Smooth muscle cell (in vitro differentiated cells): ENCODE measurements around the gene CES1. TPM values are rescaled to one million over a fixed set of nuclear protein-coding genes. Genes with fewer than 3 reads are reported as not detected.
"Not testable (repeated sequence)": the region's sequence is repeated elsewhere in the genome, so short reads cannot be mapped to it uniquely, and the experiment has no call there.

Source experiments
- DNase-seq: peaks from one replicate; lab custom pipeline; 2025; ENCODE audit not compliant: unreplicated experiment; lab: John Stamatoyannopoulos, UW
- H2AFZ ChIP-seq: fragments of 200-600 bp; sonication (generic); 2 replicates; pipeline ENCODE4 v1.6.0; 2016; ENCODE audit warnings: antibody characterized with exemption, low read depth, mild to moderate bottlenecking
- H3F3A ChIP-seq: fragments of 200-600 bp; sonication (generic); 2 replicates; pipeline ENCODE4 v1.6.0; 2017; ENCODE audit warnings: antibody characterized with exemption, low read depth
- H3K27ac ChIP-seq: fragments of 200-600 bp; sonication (generic); 2 replicates; pipeline ENCODE4 v1.5.1; 2016; ENCODE audit warnings: low read depth, mild to moderate bottlenecking
- H3K27me3 ChIP-seq: fragments of 200-600 bp; sonication (generic); 2 replicates; pipeline ENCODE4 v1.6.1; 2016; ENCODE audit warnings: low read depth, mild to moderate bottlenecking
- H3K36me3 ChIP-seq: fragments of 200-600 bp; sonication (generic); 2 replicates; pipeline ENCODE4 v1.5.1; 2016; ENCODE audit warnings: low read depth
- H3K4me1 ChIP-seq: fragments of 200-600 bp; sonication (generic); 2 replicates; pipeline ENCODE4 v1.5.1; 2016; ENCODE audit warnings: low read depth
- H3K4me2 ChIP-seq: fragments of 200-600 bp; sonication (generic); 2 replicates; pipeline ENCODE4 v1.6.0; 2016; ENCODE audit warnings: mild to moderate bottlenecking
- H3K4me3 ChIP-seq: fragments of 200-600 bp; sonication (generic); 2 replicates; pipeline ENCODE4 v1.5.1; 2016; ENCODE audit warnings: mild to moderate bottlenecking
- H3K79me2 ChIP-seq: fragments of 200-600 bp; sonication (generic); 2 replicates; pipeline ENCODE4 v1.6.0; 2016; ENCODE audit warnings: low read depth, mild to moderate bottlenecking
- H3K9ac ChIP-seq: fragments of 200-600 bp; sonication (generic); 2 replicates; pipeline ENCODE4 v1.6.0; 2016; ENCODE audit warnings: low read depth
- H3K9me3 ChIP-seq: fragments of 200-600 bp; sonication (generic); replicated peaks from 2 replicates; pipeline ENCODE4 v1.5.1; 2016; ENCODE audit warnings: low read depth
- H4K20me1 ChIP-seq: fragments of 200-600 bp; sonication (generic); 2 replicates; pipeline ENCODE4 v1.6.0; 2016; ENCODE audit warnings: low read depth
- CTCF ChIP-seq: fragments of 200-600 bp; sonication (generic); IDR thresholded peaks from 2 replicates; pipeline ENCODE4 v1.5.1; 2017; ENCODE audit warnings: borderline replicate concordance, mild to moderate bottlenecking, antibody characterized with exemption; ENCODE audit not compliant: insufficient read depth, poor library complexity, severe bottlenecking
- WGBS: methylation state at CpG from one replicate; pipeline ENCODE4 v1.1.7; 2016; ENCODE audit warnings: low lambda C conversion rate; 5-methylcytosine and 5-hydroxymethylcytosine counted together
- polyA plus RNA-seq: library from polyadenylated mRNA; unstranded; fragments of >200 nt; fragmentation: Nextera tagmentation; extraction: Ambion mirVana; gene quantifications from 2 replicates; pipeline ENCODE4 v1.2.1, GENCODE V29; 2016
- total RNA-seq: library from RNA; depleted of rRNA; stranded (reverse); fragments of >200 nt; gene quantifications from 2 replicates; pipeline ENCODE4 v1.2.3, GENCODE V29; 2014

Gene CES1
- total and polyA plus RNA-seq, 2 experiments from 2014 or later = 0.74 TPM; not detected in 1

GRCh38 chr16:55815320-55815719 is 17.6 kb downstream of the CES1 start:
- H3K4me1 ChIP-seq = no peaks in the 10 kb centered on the region
- no peak overlapping the region for H2AFZ ChIP-seq
- peaks cover 6% of the 10 kb centered on the region for H3K27me3 ChIP-seq
- H3K4me2 ChIP-seq = no peak overlapping the region
- no peaks in the 10 kb centered on the region for H4K20me1 ChIP-seq
- H3K79me2 ChIP-seq = no peaks in the 10 kb centered on the region
- H3K27ac ChIP-seq = no peak overlapping the region
- DNase-seq = no peak
- no peaks in the 10 kb centered on the region for H3K36me3 ChIP-seq
- 91% methylated on average over 3 of the region's 4 CpGs for WGBS
- TF ChIP-seq CTCF = no peak
- no peak overlapping the region for H3K4me3 ChIP-seq
- no peak overlapping the region for H3K9ac ChIP-seq
- H3F3A ChIP-seq = no peaks in the 10 kb centered on the region
- H3K9me3 ChIP-seq = no peaks in the 10 kb centered on the region

GRCh38 chr16:55814174-55814573 is 18.7 kb downstream of the CES1 start:
- not testable (repeated sequence) for H3K4me2 ChIP-seq

GRCh38 chr16:55813730-55814129 is 19.2 kb downstream of the CES1 start:
- H3K4me3 ChIP-seq, H3K79me2 ChIP-seq, H3K27ac ChIP-seq, DNase-seq, H4K20me1 ChIP-seq, H3K4me1 ChIP-seq, H3K9ac ChIP-seq, H3K4me2 ChIP-seq, H2AFZ ChIP-seq, H3K36me3 ChIP-seq, H3F3A ChIP-seq, H3K9me3 ChIP-seq, H3K27me3 ChIP-seq: not testable (repeated sequence)
- 89% methylated on average over 9 of the region's 9 CpGs for WGBS

More at GRCh38 chr16:55814174-55814573, 18.7 kb downstream of the CES1 start:
- not testable (repeated sequence) for H3K79me2 ChIP-seq, H3K4me1 ChIP-seq, H3F3A ChIP-seq, DNase-seq, H3K9me3 ChIP-seq, H3K36me3 ChIP-seq, H3K4me3 ChIP-seq, H3K27ac ChIP-seq, H2AFZ ChIP-seq, H3K9ac ChIP-seq, H3K27me3 ChIP-seq, H4K20me1 ChIP-seq
- 46% methylated on average over 2 of the region's 2 CpGs for WGBS

- H3K27ac ChIP-seq = no peak overlapping the region
- H4K20me1 ChIP-seq = no peaks in the 10 kb centered on the region
- peaks cover 6% of the 10 kb centered on the region for H3K27me3 ChIP-seq
- no peak overlapping the region for H3K4me3 ChIP-seq
- H3K4me2 ChIP-seq = no peak overlapping the region
- H3K9ac ChIP-seq = no peak overlapping the region
- no peaks in the 10 kb centered on the region for H3F3A ChIP-seq
- H3K79me2 ChIP-seq = no peaks in the 10 kb centered on the region
- WGBS = 48% methylated on average over 2 of the region's 2 CpGs
- H3K36me3 ChIP-seq = no peaks in the 10 kb centered on the region
- H3K4me1 ChIP-seq = no peaks in the 10 kb centered on the region
- DNase-seq = no peak
- H2AFZ ChIP-seq = no peak overlapping the region
- no peaks in the 10 kb centered on the region for H3K9me3 ChIP-seq
- TF ChIP-seq CTCF = no peak
Observed at GRCh38 chr16:55812951-55813350, 19.9 kb downstream of the CES1 start.

- WGBS = 79% methylated on average over 4 of the region's 4 CpGs
- Histone ChIP-seq H3K79me2 (no peaks in the 10 kb centered on the region), H2AFZ (no peak overlapping the region), H3K4me2 (no peak overlapping the region), H3K27ac (no peak overlapping the region), H3K27me3 (peaks cover 6% of the 10 kb centered on the region), H4K20me1 (no peaks in the 10 kb centered on the region), H3K36me3 (no peaks in the 10 kb centered on the region), H3K4me1 (no peaks in the 10 kb centered on the region), H3K9me3 (no peaks in the 10 kb centered on the region), H3K4me3 (no peak overlapping the region), H3F3A (no peaks in the 10 kb centered on the region), H3K9ac (no peak overlapping the region)
- no peak for TF ChIP-seq CTCF
- DNase-seq = no peak
Observed at GRCh38 chr16:55811811-55812210, 21.1 kb downstream of the CES1 start.
